Parathyroid adenoma (tissue), 2 donors: Measurements from ENCODE around the gene GRAP.

Experiments used
- H2AFZ ChIP-seq: fragments of 300-600 bp; sonication (generic); one replicate; pipeline ENCODE4 v1.7.0; 2017; ENCODE audit warnings: antibody characterized with exemption, mild to moderate bottlenecking
- H3K27ac ChIP-seq: fragments of 300-600 bp; sonication (generic); one replicate; pipeline ENCODE4 v1.7.0; 2017
- H3K27me3 ChIP-seq: fragments of 300-600 bp; sonication (generic); one replicate; pipeline ENCODE4 v1.7.0; 2017; ENCODE audit warnings: low read length; ENCODE audit not compliant: control insufficient read depth, insufficient read depth
- H3K36me3 ChIP-seq: fragments of 300-600 bp; sonication (generic); one replicate; pipeline ENCODE4 v1.7.0; 2017; ENCODE audit warnings: low read length; ENCODE audit not compliant: control insufficient read depth, insufficient read depth
- H3K4me1 ChIP-seq: fragments of 300-600 bp; sonication (generic); one replicate; pipeline ENCODE4 v1.7.0; 2017; ENCODE audit warnings: control low read depth
- H3K4me2 ChIP-seq: fragments of 300-600 bp; sonication (generic); one replicate; pipeline ENCODE4 v1.7.0; 2017; ENCODE audit warnings: low read length
- H3K4me3 ChIP-seq: fragments of 300-600 bp; sonication (generic); one replicate; pipeline ENCODE4 v1.7.0; 2017; ENCODE audit warnings: low read depth, low read length
- H3K79me2 ChIP-seq: fragments of 300-600 bp; sonication (generic); one replicate; pipeline ENCODE4 v1.7.0; 2017; ENCODE audit warnings: control low read depth
- H3K9ac ChIP-seq: fragments of 300-600 bp; sonication (generic); one replicate; pipeline ENCODE4 v1.7.0; 2017; ENCODE audit warnings: mild to moderate bottlenecking
- H3K9me3 ChIP-seq: fragments of 300-600 bp; sonication (generic); one replicate; pipeline ENCODE4 v1.7.0; 2017; ENCODE audit warnings: low read length; ENCODE audit not compliant: control insufficient read depth
- TF ChIP-seq, protein P1 (sequence below): fragments of 300-600 bp; sonication (generic); IDR thresholded peaks from one replicate; pipeline ENCODE4 v1.7.0; 2017; ENCODE audit warnings: antibody characterized with exemption, mild to moderate bottlenecking
- donor health status: primary hyperparathyroidism.

The GRAP gene

DNA sequence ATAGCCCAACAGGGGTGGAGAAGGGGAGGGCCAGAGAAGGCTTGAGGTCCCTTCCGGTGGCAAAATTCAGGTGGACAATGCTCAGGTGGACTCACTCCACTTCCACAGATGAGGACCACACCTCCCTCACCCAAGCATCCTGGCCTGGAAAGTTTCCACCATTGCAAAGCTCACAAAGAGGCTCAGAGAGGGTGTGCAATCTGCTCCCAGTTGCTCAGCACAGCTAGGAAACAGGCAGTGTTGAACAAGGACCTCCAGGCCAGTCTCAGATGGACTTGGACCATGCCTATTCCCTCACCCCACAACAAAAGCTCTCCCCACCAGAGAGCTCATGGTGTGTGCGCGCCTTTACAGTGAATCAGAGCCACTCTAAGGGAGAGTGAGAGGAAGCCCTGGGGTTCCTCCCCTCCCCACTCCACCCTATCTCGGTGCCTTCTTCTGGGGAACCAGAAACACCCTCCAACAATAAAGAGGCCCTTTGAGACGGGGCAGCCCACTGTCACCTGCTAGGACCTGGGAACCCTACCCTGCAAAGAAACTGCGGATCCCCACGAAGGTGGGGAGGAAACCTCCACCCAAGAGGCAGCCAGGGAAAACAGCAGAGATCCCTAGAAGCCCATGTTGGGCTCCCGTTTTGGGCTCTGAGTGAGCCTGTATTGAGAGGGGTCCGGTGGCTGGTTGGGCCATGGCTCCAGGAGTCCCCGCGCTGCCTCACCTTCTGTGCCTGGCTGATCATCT lies 43.8 kb downstream of the GRAP start:
- H3K4me3 ChIP-seq, result peak overlapping the region; percentile 66
- no peak overlapping the region for H3K27ac ChIP-seq
- no peak overlapping the region for H2AFZ ChIP-seq
- peaks cover 16% of the 10 kb centered on the region for H3K4me1 ChIP-seq
- TF ChIP-seq, protein P1, sequence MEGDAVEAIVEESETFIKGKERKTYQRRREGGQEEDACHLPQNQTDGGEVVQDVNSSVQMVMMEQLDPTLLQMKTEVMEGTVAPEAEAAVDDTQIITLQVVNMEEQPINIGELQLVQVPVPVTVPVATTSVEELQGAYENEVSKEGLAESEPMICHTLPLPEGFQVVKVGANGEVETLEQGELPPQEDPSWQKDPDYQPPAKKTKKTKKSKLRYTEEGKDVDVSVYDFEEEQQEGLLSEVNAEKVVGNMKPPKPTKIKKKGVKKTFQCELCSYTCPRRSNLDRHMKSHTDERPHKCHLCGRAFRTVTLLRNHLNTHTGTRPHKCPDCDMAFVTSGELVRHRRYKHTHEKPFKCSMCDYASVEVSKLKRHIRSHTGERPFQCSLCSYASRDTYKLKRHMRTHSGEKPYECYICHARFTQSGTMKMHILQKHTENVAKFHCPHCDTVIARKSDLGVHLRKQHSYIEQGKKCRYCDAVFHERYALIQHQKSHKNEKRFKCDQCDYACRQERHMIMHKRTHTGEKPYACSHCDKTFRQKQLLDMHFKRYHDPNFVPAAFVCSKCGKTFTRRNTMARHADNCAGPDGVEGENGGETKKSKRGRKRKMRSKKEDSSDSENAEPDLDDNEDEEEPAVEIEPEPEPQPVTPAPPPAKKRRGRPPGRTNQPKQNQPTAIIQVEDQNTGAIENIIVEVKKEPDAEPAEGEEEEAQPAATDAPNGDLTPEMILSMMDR, result no peak
- H3K36me3 ChIP-seq, result no peaks in the 10 kb centered on the region
- peaks cover 9% of the 10 kb centered on the region for H3K79me2 ChIP-seq
- no peaks in the 10 kb centered on the region for H3K27me3 ChIP-seq
- H3K4me2 ChIP-seq, result peak overlapping the region; percentile 85
- no peaks in the 10 kb centered on the region for H3K9me3 ChIP-seq
- no peak overlapping the region for H3K9ac ChIP-seq

DNA sequence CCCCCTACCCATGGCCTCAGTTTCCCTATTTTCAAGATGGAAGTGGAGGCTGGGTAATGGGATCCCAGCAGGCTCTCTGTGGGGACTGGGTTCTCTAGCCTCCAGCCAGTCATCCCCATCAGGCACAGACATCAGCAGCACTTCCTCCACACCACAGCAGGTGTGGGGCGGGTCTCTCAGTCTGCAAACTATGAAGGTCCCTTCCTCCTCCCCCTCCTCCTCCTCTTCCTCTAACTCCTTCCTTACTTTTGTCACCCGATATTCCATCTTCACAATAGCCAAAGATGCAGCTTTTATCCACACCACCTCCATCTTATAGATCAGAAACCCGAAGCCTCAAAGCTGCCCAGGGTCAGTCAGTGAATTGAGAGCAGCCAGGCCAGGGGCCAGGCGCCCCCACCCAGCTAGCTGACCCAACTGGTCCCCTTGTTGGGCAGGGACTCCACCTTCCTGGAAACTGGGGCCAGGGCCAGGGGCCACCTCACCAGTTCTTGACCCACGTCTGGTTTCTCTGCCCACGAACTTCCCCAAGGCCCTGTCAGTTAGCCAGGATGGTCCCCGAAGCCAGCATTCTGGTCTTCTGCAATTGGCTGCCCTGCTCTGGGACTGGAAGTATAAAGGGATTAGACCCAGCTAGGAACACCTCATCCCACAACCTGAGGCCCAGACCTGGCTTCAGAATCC lies 44.7 kb downstream of the GRAP start:
- no peaks in the 10 kb centered on the region for H3K27me3 ChIP-seq
- no peak overlapping the region for H2AFZ ChIP-seq
- H3K9ac ChIP-seq, result no peak overlapping the region
- peaks cover 16% of the 10 kb centered on the region for H3K4me1 ChIP-seq
- H3K79me2 ChIP-seq, result peaks cover 9% of the 10 kb centered on the region
- peak overlapping the region; percentile 70 for H3K27ac ChIP-seq
- no peak overlapping the region for H3K4me3 ChIP-seq
- no peaks in the 10 kb centered on the region for H3K36me3 ChIP-seq
- no peaks in the 10 kb centered on the region for H3K9me3 ChIP-seq
- TF ChIP-seq, protein P1, result no peak
- no peak overlapping the region for H3K4me2 ChIP-seq

DNA sequence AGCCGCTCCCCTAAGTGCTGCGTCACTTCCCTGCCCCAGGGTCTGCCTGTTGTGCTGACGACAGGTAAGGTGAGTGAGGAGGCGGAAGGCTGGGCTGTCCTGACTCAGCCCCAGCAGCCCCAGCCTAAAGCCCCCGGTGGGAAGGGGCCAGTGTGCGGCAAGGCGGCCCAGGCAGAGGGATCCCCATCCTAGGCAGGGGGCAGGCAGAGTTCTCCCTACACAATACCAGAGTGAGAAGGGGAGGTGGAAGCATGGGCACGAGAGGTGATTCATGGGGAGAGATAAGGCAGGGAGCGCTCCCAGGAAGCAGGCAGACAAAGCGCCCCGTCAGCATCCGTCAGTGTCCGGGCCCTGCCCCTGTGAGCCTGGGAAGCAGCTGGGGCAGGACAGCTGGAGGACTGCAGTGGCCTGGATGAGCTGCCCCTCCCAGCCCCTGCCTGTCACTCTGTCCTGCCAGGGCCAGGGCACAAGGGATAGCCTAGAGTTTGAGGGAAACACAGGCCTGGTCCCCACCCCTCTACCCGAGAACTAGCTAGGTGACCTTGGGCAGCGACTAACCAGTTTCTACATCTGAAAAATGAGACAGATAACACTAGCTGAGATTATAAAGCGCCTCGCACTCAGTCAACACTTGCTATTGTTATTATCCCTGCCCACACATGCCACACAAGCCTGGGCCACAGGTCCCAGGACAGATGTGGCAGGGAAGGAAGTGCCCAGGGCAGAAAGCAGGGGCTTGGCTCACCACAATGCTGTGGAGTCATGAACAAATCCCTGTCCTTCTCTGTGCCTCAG lies 46.0 kb downstream of the GRAP start:
- no peak overlapping the region for H3K9ac ChIP-seq
- peak overlapping the region; percentile 70 for H3K27ac ChIP-seq

DNA sequence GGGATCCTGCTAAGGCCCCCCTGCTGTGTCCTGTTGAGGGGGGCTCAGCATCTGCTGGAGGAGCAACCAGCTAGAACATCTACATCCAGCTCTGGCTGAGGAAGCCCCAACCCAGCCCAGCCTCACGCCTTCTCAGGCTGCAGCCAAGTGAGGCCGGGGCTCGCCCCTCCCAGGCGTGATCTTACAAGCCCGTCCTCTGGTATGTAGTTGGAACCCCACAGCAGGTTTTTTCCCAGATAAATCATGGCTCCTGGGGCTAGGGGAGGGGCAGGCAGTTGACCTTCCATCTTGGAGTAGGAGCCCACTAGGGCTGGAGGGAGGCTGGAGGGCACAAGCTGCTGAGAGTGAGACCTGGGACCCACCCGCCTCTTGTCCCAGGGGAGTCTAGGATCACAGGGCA lies 46.8 kb downstream of the GRAP start:
- Histone ChIP-seq H3K79me2 (peaks cover 9% of the 10 kb centered on the region), H3K4me1 (peaks cover 16% of the 10 kb centered on the region), H3K27me3 (no peaks in the 10 kb centered on the region), H3K9me3 (no peaks in the 10 kb centered on the region), H3K4me3 (no peak overlapping the region), H2AFZ (no peak overlapping the region), H3K9ac (no peak overlapping the region), H3K4me2 (no peak overlapping the region), H3K27ac (peak overlapping the region; percentile 70), H3K36me3 (no peaks in the 10 kb centered on the region)
- TF ChIP-seq, protein P1, result no peak

More for the DNA sequence above, 46.0 kb downstream of the GRAP start:
- Histone ChIP-seq H3K9me3 (no peaks in the 10 kb centered on the region), H3K4me1 (peaks cover 16% of the 10 kb centered on the region), H3K27me3 (no peaks in the 10 kb centered on the region), H3K36me3 (no peaks in the 10 kb centered on the region), H3K4me3 (no peak overlapping the region), H3K79me2 (peaks cover 9% of the 10 kb centered on the region), H2AFZ (peak overlapping the region; percentile 68), H3K4me2 (peak overlapping the region; percentile 61)
- TF ChIP-seq, protein P1, result no peak
